ENCODE results near the gene PBX2.

- TF ChIP-seq CTCF (IDR thresholded peaks at IDR 0.05) = no peak
- no peak for TF ChIP-seq POLR2A (IDR thresholded peaks at IDR 0.05)
Measured at GRCh38 chr6:32239462-32239861, 49.5 kb upstream of the PBX2 start.

Data from lower leg skin (tissue), 3 donors.